ENCODE results near the gene ATRNL1. TPM values are rescaled to one million over a fixed set of nuclear protein-coding genes. Genes with fewer than 3 reads are reported as not detected.

ATRNL1 gene
- total and polyA plus RNA-seq, 4 donors, result 11.7 to 180 (median 38.5) TPM

- H3K27ac ChIP-seq (ENCODE audit: low read depth, low read length), result no peak overlapping the region
Measured at GRCh38 chr10:115073796-115074195, 19.4 kb upstream of the ATRNL1 start.

GRCh38 chr10:115082506-115082905 lies 10.7 kb upstream of the ATRNL1 start:
- DNase-seq (ENCODE audit: low read depth in 4 of 6, low spot score in 6 of 6), result peak in 2 of 6 donors; percentile 25 to 63
- Histone ChIP-seq H3K9me3 (ENCODE audit: control insufficient read depth, insufficient read depth, low read length) (no peaks in the 10 kb centered on the region), H3K4me3 (ENCODE audit: low read depth, low read length) (no peak overlapping the region), H3K27ac (ENCODE audit: low read depth, low read length) (no peak overlapping the region), H3K36me3 (ENCODE audit: control insufficient read depth, insufficient read depth, low read length) (no peaks in the 10 kb centered on the region), H3K4me1 (ENCODE audit: control insufficient read depth, insufficient read depth, low read length) (no peaks in the 10 kb centered on the region), H3K27me3 (ENCODE audit: control insufficient read depth, insufficient read depth, low read length) (no peaks in the 10 kb centered on the region)
- 40% methylated on average over 1 of the region's 2 CpGs for WGBS (ENCODE audit: insufficient coverage)

More at GRCh38 chr10:115073796-115074195, 19.4 kb upstream of the ATRNL1 start:
- Histone ChIP-seq H3K4me1 (ENCODE audit: control insufficient read depth, insufficient read depth, low read length) (no peaks in the 10 kb centered on the region), H3K4me3 (ENCODE audit: low read depth, low read length) (no peak overlapping the region), H3K9me3 (ENCODE audit: control insufficient read depth, insufficient read depth, low read length) (no peaks in the 10 kb centered on the region), H3K27me3 (ENCODE audit: control insufficient read depth, insufficient read depth, low read length) (no peaks in the 10 kb centered on the region), H3K36me3 (ENCODE audit: control insufficient read depth, insufficient read depth, low read length) (no peaks in the 10 kb centered on the region)
- DNase-seq (ENCODE audit: low read depth in 4 of 6, low spot score in 6 of 6), result peak in 2 of 6 donors; percentile 9 to 20
- no CpG with 5 or more reads among the region's 1 CpG for WGBS (ENCODE audit: insufficient coverage)

- Histone ChIP-seq H3K4me1 (ENCODE audit: control insufficient read depth, insufficient read depth, low read length) (no peaks in the 10 kb centered on the region), H3K4me3 (ENCODE audit: low read depth, low read length) (no peak overlapping the region), H3K27me3 (ENCODE audit: control insufficient read depth, insufficient read depth, low read length) (no peaks in the 10 kb centered on the region), H3K9me3 (ENCODE audit: control insufficient read depth, insufficient read depth, low read length) (peaks cover 2% of the 10 kb centered on the region), H3K27ac (ENCODE audit: low read depth, low read length) (no peak overlapping the region), H3K36me3 (ENCODE audit: control insufficient read depth, insufficient read depth, low read length) (no peaks in the 10 kb centered on the region)
- WGBS (ENCODE audit: insufficient coverage), result no CpG with 5 or more reads among the region's 5 CpGs
- DNase-seq (ENCODE audit: low read depth in 4 of 6, low spot score in 6 of 6), result peak in 1 of 6 donors; percentile 54
Measured at GRCh38 chr10:115084277-115084850, 8.8 kb upstream of the ATRNL1 start.

GRCh38 chr10:115091161-115091560 lies 2.0 kb upstream of the ATRNL1 start:
- 58% methylated on average over 4 of the region's 6 CpGs for WGBS (ENCODE audit: insufficient coverage)
- Histone ChIP-seq H3K36me3 (ENCODE audit: control insufficient read depth, insufficient read depth, low read length) (no peaks in the 10 kb centered on the region), H3K27me3 (ENCODE audit: control insufficient read depth, insufficient read depth, low read length) (no peaks in the 10 kb centered on the region), H3K4me3 (ENCODE audit: low read depth, low read length) (no peak overlapping the region), H3K4me1 (ENCODE audit: control insufficient read depth, insufficient read depth, low read length) (no peaks in the 10 kb centered on the region), H3K9me3 (ENCODE audit: control insufficient read depth, insufficient read depth, low read length) (peaks cover 2% of the 10 kb centered on the region), H3K27ac (ENCODE audit: low read depth, low read length) (no peak overlapping the region)
- DNase-seq (ENCODE audit: low read depth in 4 of 6, low spot score in 6 of 6), result peak in 2 of 6 donors; percentile 29 to 52

GRCh38 chr10:115092258-115092554 lies 959 bp upstream of the ATRNL1 start:
- no peak for DNase-seq (ENCODE audit: low read depth in 4 of 6, low spot score in 6 of 6)

GRCh38 chr10:115092555-115093285 lies 445 bp upstream of the ATRNL1 start:
- Histone ChIP-seq H3K27ac (ENCODE audit: low read depth, low read length) (peak overlapping the region; percentile 88), H3K36me3 (ENCODE audit: control insufficient read depth, insufficient read depth, low read length) (no peaks in the 10 kb centered on the region), H3K4me1 (ENCODE audit: control insufficient read depth, insufficient read depth, low read length) (no peaks in the 10 kb centered on the region), H3K9me3 (ENCODE audit: control insufficient read depth, insufficient read depth, low read length) (peaks cover 2% of the 10 kb centered on the region), H3K27me3 (ENCODE audit: control insufficient read depth, insufficient read depth, low read length) (no peaks in the 10 kb centered on the region), H3K4me3 (ENCODE audit: low read depth, low read length) (peak overlapping the region; percentile 43)
- WGBS (ENCODE audit: insufficient coverage), result 0% methylated on average over 74 of the region's 75 CpGs
- DNase-seq (ENCODE audit: low read depth in 4 of 6, low spot score in 6 of 6), result peak in 5 of 6 donors; percentile 47 to 93 (median 62)

More at GRCh38 chr10:115092258-115092554, 959 bp upstream of the ATRNL1 start:
- 0% methylated on average over 10 of the region's 10 CpGs for WGBS (ENCODE audit: insufficient coverage)
- Histone ChIP-seq H3K27me3 (ENCODE audit: control insufficient read depth, insufficient read depth, low read length) (no peaks in the 10 kb centered on the region), H3K4me1 (ENCODE audit: control insufficient read depth, insufficient read depth, low read length) (no peaks in the 10 kb centered on the region), H3K27ac (ENCODE audit: low read depth, low read length) (peak overlapping the region; percentile 88), H3K4me3 (ENCODE audit: low read depth, low read length) (peak overlapping the region; percentile 43), H3K9me3 (ENCODE audit: control insufficient read depth, insufficient read depth, low read length) (peaks cover 2% of the 10 kb centered on the region), H3K36me3 (ENCODE audit: control insufficient read depth, insufficient read depth, low read length) (no peaks in the 10 kb centered on the region)

- Histone ChIP-seq H3K4me3 (ENCODE audit: low read depth, low read length) (peak overlapping the region; percentile 76), H3K9me3 (ENCODE audit: control insufficient read depth, insufficient read depth, low read length) (no peaks in the 10 kb centered on the region), H3K27me3 (ENCODE audit: control insufficient read depth, insufficient read depth, low read length) (no peaks in the 10 kb centered on the region), H3K4me1 (ENCODE audit: control insufficient read depth, insufficient read depth, low read length) (no peaks in the 10 kb centered on the region), H3K36me3 (ENCODE audit: control insufficient read depth, insufficient read depth, low read length) (no peaks in the 10 kb centered on the region), H3K27ac (ENCODE audit: low read depth, low read length) (no peak overlapping the region)
- WGBS (ENCODE audit: insufficient coverage), result under 1% methylated on average over 54 of the region's 61 CpGs
- peak in 1 of 6 donors; percentile 72 for DNase-seq (ENCODE audit: low read depth in 4 of 6, low spot score in 6 of 6)
Measured at GRCh38 chr10:115093776-115094408, 727 bp downstream of the ATRNL1 start.

GRCh38 chr10:115094416-115095140 lies 1.4 kb downstream of the ATRNL1 start:
- DNase-seq (ENCODE audit: low read depth in 4 of 6, low spot score in 6 of 6), result peak in 2 of 6 donors; percentile 24 to 50
- no peaks in the 10 kb centered on the region for H3K9me3 ChIP-seq (ENCODE audit: control insufficient read depth, insufficient read depth, low read length)
- no peak overlapping the region for H3K27ac ChIP-seq (ENCODE audit: low read depth, low read length)
- H3K36me3 ChIP-seq (ENCODE audit: control insufficient read depth, insufficient read depth, low read length), result no peaks in the 10 kb centered on the region
- no peaks in the 10 kb centered on the region for H3K4me1 ChIP-seq (ENCODE audit: control insufficient read depth, insufficient read depth, low read length)
- H3K27me3 ChIP-seq (ENCODE audit: control insufficient read depth, insufficient read depth, low read length), result no peaks in the 10 kb centered on the region
- 36% methylated on average over 9 of the region's 12 CpGs for WGBS (ENCODE audit: insufficient coverage)
- H3K4me3 ChIP-seq (ENCODE audit: low read depth, low read length), result peak overlapping the region; percentile 42

- no peak overlapping the region for H3K4me3 ChIP-seq (ENCODE audit: low read depth, low read length)
- no peaks in the 10 kb centered on the region for H3K9me3 ChIP-seq (ENCODE audit: control insufficient read depth, insufficient read depth, low read length)
- H3K36me3 ChIP-seq (ENCODE audit: control insufficient read depth, insufficient read depth, low read length), result no peaks in the 10 kb centered on the region
- DNase-seq (ENCODE audit: low read depth in 4 of 6, low spot score in 6 of 6), result peak in 1 of 6 donors; percentile 38
- H3K27ac ChIP-seq (ENCODE audit: low read depth, low read length), result no peak overlapping the region
- H3K27me3 ChIP-seq (ENCODE audit: control insufficient read depth, insufficient read depth, low read length), result no peaks in the 10 kb centered on the region
- WGBS (ENCODE audit: insufficient coverage), result 47% methylated on average over 2 of the region's 2 CpGs
- no peaks in the 10 kb centered on the region for H3K4me1 ChIP-seq (ENCODE audit: control insufficient read depth, insufficient read depth, low read length)
Measured at GRCh38 chr10:115095758-115096157, 2.6 kb downstream of the ATRNL1 start.

Data from spinal cord (tissue), 10 donors.